Epithelial cell of proximal tubule (primary cell): Measurements from ENCODE around the gene ZNF354C. TPM values are rescaled to one million over a fixed set of nuclear protein-coding genes. Genes with fewer than 3 reads are reported as not detected.

Experiments used
- DNase-seq: peaks from one replicate; pipeline ENCODE4 v3.0.0-alpha.2; 2011; ENCODE audit warnings: low read depth
- H3K4me3 ChIP-seq: 2 replicates; pipeline ENCODE4 v1.5.1; 2011; ENCODE audit warnings: low read depth, mild to moderate bottlenecking, low read length
- CTCF ChIP-seq: conservative IDR thresholded peaks from 2 replicates; pipeline ENCODE4 v1.5.1; 2012; ENCODE audit warnings: low read depth, mild to moderate bottlenecking, low read length
- total RNA-seq: library from RNA; depleted of rRNA; stranded (reverse); fragments of >200 nt; gene quantifications from 2 replicates; pipeline ENCODE4 v1.2.3, GENCODE V29; 2015

The ZNF354C gene
- total RNA-seq, 1 donor from 2014 or later: 3.1 TPM

GRCh38 chr5:179114756-179115155, 54.6 kb downstream of the ZNF354C start:
- TF ChIP-seq CTCF: no peak
- DNase-seq: no peak

GRCh38 chr5:179115307-179115706, 55.1 kb downstream of the ZNF354C start:
- DNase-seq: no peak
- H3K4me3 ChIP-seq: no peak overlapping the region
- TF ChIP-seq CTCF: no peak

More at GRCh38 chr5:179114756-179115155, 54.6 kb downstream of the ZNF354C start:
- H3K4me3 ChIP-seq: no peak overlapping the region

GRCh38 chr5:179115845-179116524, 55.8 kb downstream of the ZNF354C start:
- DNase-seq: no peak
- no peak for TF ChIP-seq CTCF
- H3K4me3 ChIP-seq: no peak overlapping the region

- no peak for TF ChIP-seq CTCF
- no peak for DNase-seq
Observed at GRCh38 chr5:179118338-179118737, 58.2 kb downstream of the ZNF354C start.

GRCh38 chr5:179118756-179119414, 58.7 kb downstream of the ZNF354C start:
- DNase-seq: no peak
- H3K4me3 ChIP-seq: no peak overlapping the region
- TF ChIP-seq CTCF: no peak

More at GRCh38 chr5:179118338-179118737, 58.2 kb downstream of the ZNF354C start:
- no peak overlapping the region for H3K4me3 ChIP-seq

GRCh38 chr5:179119415-179120170, 59.4 kb downstream of the ZNF354C start:
- no peak for DNase-seq
- no peak for TF ChIP-seq CTCF
- H3K4me3 ChIP-seq: no peak overlapping the region
